ENCODE data around the gene RNF32. TPM values are rescaled to one million over a fixed set of nuclear protein-coding genes. Genes with fewer than 3 reads are reported as not detected.

RNF32 gene
- total RNA-seq, 3 donors from 2014 or later (not counting 1 experiment from before 2014, with no cell fraction given), result 0.80 TPM; not detected in 2

DNA sequence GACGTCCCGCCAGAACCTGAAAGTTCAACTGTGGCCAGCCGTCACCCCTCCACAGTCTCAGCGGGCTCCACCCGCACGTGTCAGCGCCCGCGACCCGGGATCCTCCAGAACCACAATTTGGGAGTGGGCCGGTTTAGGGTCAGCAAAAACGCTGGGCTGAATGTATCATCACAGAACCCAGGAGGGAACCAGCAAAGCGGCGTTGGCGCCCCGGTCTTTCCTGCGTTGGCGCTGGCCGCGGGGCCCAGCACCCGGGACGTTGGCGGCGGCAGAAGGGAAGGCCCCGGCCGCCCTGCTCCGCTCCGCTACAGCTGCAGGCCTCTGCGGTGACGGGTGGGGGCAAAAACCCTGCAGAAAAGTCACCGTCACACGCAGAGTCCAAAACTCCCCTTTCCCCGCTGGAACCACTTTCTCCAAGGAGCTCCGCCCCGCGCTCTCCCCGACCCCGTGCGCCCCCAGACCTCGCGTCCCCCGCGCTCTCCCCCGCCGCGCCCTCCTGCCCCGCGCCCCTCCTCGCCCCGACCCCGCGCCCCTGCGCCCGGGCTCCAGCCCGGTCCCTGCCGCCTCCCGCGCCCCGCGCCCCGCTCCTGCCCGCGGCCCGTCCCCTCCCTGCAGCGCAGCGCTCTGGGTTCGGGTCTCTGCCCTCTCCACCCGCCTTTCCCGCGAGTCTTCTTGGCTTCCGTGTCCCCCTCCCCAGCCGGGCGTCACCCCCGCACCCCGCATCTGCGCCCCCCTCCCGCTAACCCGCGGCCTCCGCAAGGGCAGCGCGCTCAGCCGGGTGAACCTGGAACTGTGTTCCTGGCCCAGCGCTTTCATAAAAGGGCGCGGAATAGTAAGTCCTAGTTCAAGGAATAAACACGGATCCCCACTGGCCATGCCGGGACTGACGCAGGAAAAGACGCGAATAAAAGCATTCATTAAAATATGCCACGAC, 24.0 kb upstream of the RNF32 start:
- no peaks in the 10 kb centered on the region for H3K36me3 ChIP-seq (ENCODE audit: control insufficient read depth, insufficient read depth, low read length)
- peaks cover 17% of the 10 kb centered on the region for H3K4me1 ChIP-seq (ENCODE audit: control insufficient read depth, insufficient read depth, low read length)
- peaks cover 2% of the 10 kb centered on the region for H3K27me3 ChIP-seq (ENCODE audit: control insufficient read depth, insufficient read depth, low read length)
- intact Hi-C loops (cut with micrococcal nuclease), result no loop called here
- WGBS (ENCODE audit: insufficient coverage), result 12% methylated on average over 90 of the region's 92 CpGs
- H3K4me1 Mint-ChIP-seq, result peaks cover 16 to 20% of the 10 kb centered on the region in 2 donors
- no peaks in the 10 kb centered on the region for H3K36me3 Mint-ChIP-seq
- no peak overlapping the region for H3K27ac Mint-ChIP-seq
- H3K4me3 Mint-ChIP-seq, result no peak overlapping the region
- DNase-seq, result peak in 1 of 2 donors; percentile 45
- H3K27ac ChIP-seq (ENCODE audit: low read length), result no peak overlapping the region
- H3K9me3 Mint-ChIP-seq, result no peaks in the 10 kb centered on the region
- H3K9me3 ChIP-seq (ENCODE audit: control insufficient read depth, insufficient read depth, low read length), result no peaks in the 10 kb centered on the region
- H3K4me3 ChIP-seq (ENCODE audit: low read length), result no peak overlapping the region
- peaks cover 43 to 48% of the 10 kb centered on the region in 2 donors for H3K27me3 Mint-ChIP-seq (ENCODE audit: low read depth in 2 of 2)
- TF ChIP-seq CTCF (IDR thresholded peaks at IDR 0.05), result no peak
- no peak for ATAC-seq

DNA sequence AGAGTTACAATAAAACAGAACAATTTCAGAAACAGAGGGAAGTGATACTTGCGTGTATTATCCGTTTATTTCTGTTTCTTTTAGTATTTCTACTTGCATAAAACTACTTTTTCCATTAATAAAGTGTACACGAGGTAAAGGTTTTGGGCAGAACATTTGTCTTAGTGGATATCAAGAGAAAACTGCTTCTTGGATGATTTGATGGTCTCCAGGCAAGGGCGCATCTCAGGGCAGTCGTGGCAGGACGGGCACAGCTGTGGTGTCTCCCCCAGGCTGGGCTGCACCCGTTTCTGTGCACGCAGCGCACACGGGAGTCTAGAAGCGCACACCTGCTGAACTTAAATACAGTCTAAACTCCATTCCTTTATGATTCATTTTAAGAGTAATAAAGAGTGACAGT, 23.4 kb upstream of the RNF32 start:
- no peak for TF ChIP-seq CTCF (IDR thresholded peaks at IDR 0.05)
- Mint-ChIP-seq H3K27ac (no peak overlapping the region), H3K27me3 (ENCODE audit: low read depth in 2 of 2) (peaks cover 43 to 52% of the 10 kb centered on the region in 2 donors), H3K9me3 (no peaks in the 10 kb centered on the region), H3K36me3 (no peaks in the 10 kb centered on the region), H3K4me3 (no peak overlapping the region), H3K4me1 (peaks cover 12 to 17% of the 10 kb centered on the region in 2 donors)
- Histone ChIP-seq H3K36me3 (ENCODE audit: control insufficient read depth, insufficient read depth, low read length) (no peaks in the 10 kb centered on the region), H3K4me3 (ENCODE audit: low read length) (no peak overlapping the region), H3K4me1 (ENCODE audit: control insufficient read depth, insufficient read depth, low read length) (peaks cover 11% of the 10 kb centered on the region), H3K27me3 (ENCODE audit: control insufficient read depth, insufficient read depth, low read length) (peaks cover 2% of the 10 kb centered on the region), H3K27ac (ENCODE audit: low read length) (no peak overlapping the region), H3K9me3 (ENCODE audit: control insufficient read depth, insufficient read depth, low read length) (no peaks in the 10 kb centered on the region)
- intact Hi-C loops (cut with micrococcal nuclease), result no loop called here
- WGBS (ENCODE audit: insufficient coverage), result 74% methylated on average over 8 of the region's 11 CpGs
- ATAC-seq (no peak), DNase-seq (no peak)

GRCh38 chr7:156618078-156618779, 22.3 kb upstream of the RNF32 start:
- peaks cover 2 to 7% of the 10 kb centered on the region in 2 donors for H3K4me1 Mint-ChIP-seq
- intact Hi-C loops (cut with micrococcal nuclease), result no loop called here
- no peak overlapping the region for H3K27ac Mint-ChIP-seq
- H3K27me3 ChIP-seq (ENCODE audit: control insufficient read depth, insufficient read depth, low read length), result peaks cover 2% of the 10 kb centered on the region
- H3K27ac ChIP-seq (ENCODE audit: low read length), result no peak overlapping the region
- H3K9me3 Mint-ChIP-seq, result no peaks in the 10 kb centered on the region
- H3K4me1 ChIP-seq (ENCODE audit: control insufficient read depth, insufficient read depth, low read length), result peaks cover 2% of the 10 kb centered on the region
- DNase-seq, result no peak
- H3K4me3 ChIP-seq (ENCODE audit: low read length), result no peak overlapping the region
- ATAC-seq, result no peak
- H3K36me3 ChIP-seq (ENCODE audit: control insufficient read depth, insufficient read depth, low read length), result no peaks in the 10 kb centered on the region
- H3K36me3 Mint-ChIP-seq, result no peaks in the 10 kb centered on the region
- no peaks in the 10 kb centered on the region for H3K9me3 ChIP-seq (ENCODE audit: control insufficient read depth, insufficient read depth, low read length)
- 94% methylated on average over 18 of the region's 18 CpGs for WGBS (ENCODE audit: insufficient coverage)
- H3K4me3 Mint-ChIP-seq, result no peak overlapping the region
- no peak for TF ChIP-seq CTCF (IDR thresholded peaks at IDR 0.05)
- peaks cover 43 to 55% of the 10 kb centered on the region in 2 donors for H3K27me3 Mint-ChIP-seq (ENCODE audit: low read depth in 2 of 2)
